Measurements from ENCODE around the gene KRT80. TPM values are rescaled to one million over a fixed set of nuclear protein-coding genes. Genes with fewer than 3 reads are reported as not detected.

Gene KRT80
- total RNA-seq, 4 donors from 2014 or later = not detected

DNA sequence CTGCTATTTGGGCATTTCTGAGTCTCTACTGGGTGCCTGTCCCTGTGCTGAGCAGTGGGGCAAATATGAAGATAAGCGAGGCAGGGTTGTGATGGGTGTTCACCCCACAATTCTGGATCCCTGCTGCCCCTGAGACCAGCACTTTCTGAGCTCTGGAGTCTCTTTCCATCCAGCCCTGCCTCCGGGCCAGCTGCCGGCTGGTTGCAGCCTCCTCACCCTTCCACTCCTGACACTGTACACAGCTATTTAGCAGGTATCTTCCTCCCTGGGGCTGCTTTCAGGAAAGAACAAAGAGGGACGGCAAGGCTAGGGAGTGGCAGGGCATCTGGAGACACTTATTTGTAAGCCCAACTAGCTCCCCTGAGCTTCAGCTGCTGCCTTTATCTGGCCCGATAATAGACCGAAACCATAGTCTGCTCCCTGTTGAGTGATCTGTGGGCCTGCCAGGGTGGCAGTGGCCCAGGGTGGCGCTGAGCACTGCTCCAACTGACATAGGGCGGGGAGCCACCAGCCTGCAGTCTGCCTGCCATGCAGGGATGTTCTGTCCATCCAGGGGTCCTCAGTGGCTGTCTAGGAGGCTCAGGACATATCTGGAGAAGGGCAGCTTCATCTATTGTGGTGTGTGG is 7.6 kb upstream of the KRT80 start:
- TF ChIP-seq, protein P1, sequence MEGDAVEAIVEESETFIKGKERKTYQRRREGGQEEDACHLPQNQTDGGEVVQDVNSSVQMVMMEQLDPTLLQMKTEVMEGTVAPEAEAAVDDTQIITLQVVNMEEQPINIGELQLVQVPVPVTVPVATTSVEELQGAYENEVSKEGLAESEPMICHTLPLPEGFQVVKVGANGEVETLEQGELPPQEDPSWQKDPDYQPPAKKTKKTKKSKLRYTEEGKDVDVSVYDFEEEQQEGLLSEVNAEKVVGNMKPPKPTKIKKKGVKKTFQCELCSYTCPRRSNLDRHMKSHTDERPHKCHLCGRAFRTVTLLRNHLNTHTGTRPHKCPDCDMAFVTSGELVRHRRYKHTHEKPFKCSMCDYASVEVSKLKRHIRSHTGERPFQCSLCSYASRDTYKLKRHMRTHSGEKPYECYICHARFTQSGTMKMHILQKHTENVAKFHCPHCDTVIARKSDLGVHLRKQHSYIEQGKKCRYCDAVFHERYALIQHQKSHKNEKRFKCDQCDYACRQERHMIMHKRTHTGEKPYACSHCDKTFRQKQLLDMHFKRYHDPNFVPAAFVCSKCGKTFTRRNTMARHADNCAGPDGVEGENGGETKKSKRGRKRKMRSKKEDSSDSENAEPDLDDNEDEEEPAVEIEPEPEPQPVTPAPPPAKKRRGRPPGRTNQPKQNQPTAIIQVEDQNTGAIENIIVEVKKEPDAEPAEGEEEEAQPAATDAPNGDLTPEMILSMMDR (IDR thresholded peaks at IDR 0.05; ENCODE audit: low read depth) = no peak

DNA sequence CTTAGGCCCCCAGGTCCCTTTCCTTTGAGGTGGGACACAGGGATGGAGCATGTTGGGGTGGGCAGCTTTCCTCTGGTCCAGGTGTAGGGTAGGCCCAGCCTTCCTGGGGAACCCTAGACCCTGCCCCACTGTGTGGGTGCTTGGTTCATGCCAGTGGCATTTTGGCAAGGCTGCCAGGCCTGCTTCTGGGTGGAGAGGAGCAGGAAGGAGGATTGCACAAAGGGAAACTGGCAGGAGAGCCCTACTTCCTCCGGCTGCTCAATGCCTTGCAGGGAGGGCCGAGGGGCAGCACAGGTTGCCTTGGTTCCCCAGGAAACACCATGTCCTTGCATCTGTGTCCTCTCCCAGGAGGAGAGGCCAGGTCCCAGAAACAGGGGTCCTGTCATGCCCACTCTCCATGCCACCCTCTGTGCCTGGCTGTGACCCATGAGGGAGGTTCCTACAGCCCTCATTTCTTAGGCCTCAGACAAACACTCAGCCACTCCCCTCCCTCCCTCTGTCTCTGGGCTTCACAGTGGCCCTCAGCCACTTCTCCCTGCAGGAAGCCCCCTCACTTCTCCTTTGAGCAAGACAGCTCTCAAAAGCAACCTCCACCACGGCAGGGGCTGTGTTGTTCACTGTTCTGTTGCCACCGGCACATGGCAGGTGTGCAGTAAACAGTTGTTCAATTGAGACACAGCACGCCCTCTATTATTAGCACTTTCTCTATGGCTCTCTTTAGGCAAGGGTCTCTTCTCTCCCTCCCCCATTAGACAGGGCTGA is 6.8 kb upstream of the KRT80 start:
- TF ChIP-seq, protein P1 (IDR thresholded peaks at IDR 0.05; ENCODE audit: low read depth) = no peak

DNA sequence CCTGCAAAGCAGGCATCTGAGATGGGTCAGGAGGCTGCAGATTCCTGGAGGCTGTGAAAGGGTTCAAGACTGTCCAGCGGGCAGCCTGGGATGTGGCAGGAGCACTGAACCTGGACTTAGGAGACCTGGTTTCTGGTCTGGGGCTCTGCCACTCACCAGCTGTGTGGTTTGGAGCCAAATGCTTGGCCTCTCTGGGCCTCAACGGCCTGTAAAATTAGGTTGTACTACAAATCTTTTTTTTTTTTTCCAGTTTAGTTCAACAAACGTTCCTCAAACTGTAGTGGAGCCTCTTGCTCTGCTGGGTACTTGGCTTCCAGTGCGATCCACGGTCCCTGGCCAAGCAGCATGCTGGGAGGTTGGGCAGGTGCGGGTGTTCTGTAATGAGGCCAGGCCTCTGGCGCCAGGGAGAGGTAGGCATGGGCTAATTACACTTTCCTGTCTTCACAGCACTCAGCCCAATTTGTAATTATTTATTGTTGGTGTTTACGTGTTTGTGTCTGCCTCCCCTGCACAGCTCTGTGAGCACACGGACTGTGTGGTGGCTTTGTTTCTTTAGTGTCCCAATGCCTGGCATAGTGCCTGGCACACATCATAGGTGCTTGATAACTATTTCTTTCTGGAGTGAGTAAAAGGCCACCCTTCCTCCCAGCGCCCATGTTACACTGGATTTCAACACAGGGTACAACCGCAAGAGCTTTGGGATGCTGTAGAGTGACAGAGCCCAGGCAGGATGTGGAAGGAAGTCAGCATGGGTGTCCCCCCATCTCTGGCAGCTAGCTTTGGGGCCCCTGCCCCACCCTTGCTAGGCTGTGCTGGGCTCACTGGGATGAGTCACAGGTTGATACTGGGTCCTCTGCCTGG is 5.8 kb upstream of the KRT80 start:
- TF ChIP-seq, protein P1 (IDR thresholded peaks at IDR 0.05; ENCODE audit: low read depth) = no peak

DNA sequence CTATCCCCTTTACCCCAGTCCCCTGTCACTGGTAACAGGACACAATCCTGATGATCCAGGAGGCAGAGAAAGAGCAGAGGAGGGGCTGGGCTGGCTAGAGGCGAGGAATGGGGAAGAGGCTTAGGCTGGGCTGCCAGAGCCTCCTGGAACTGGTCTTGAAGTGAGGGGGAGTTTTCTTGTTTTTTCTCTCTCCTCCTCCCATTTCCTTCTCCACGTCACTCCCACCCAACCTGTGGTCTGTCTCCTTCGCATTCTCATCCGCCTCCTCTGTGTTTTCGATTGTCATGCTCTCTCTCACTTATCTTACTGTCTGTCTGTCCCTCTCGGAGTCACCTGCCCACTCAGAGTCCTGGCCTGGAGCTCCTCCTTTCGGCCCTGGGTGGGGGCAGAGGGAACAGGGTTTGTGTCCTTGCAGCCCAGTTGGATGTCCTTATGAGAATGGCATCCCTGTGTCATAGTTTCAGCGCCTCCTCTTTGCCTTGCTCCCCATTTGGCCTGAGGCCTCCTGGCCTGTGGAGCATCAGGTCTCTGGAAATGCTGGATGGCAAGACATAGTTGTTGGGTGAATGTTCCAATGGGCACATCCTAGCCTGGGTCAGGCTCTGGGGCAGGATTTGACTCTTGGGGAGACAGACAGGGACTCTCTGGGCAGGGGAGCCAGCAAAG is 3.4 kb upstream of the KRT80 start:
- TF ChIP-seq, protein P1 (IDR thresholded peaks at IDR 0.05; ENCODE audit: low read depth) = no peak

DNA sequence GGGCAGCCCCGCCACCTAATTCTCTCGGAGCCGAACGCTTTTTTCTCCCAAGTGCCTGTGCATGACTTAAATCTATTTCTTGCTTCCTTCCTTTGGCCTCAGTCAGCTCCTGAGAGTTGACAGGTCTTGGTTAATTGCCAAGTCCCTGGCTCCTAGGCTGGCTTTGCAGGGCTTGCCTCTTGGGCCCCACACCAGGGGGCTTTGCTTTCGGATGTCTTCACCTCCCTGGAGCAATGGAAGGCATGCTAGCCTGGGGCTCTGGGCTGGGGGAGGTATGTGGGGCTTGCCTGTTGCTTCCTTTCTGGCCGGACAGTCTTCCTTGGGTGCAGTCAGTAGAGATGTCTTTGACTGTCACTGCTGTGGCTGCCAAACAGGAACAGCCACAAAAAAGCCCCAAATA is 2.2 kb upstream of the KRT80 start:
- TF ChIP-seq, protein P1 (IDR thresholded peaks at IDR 0.05; ENCODE audit: low read depth) = no peak

DNA sequence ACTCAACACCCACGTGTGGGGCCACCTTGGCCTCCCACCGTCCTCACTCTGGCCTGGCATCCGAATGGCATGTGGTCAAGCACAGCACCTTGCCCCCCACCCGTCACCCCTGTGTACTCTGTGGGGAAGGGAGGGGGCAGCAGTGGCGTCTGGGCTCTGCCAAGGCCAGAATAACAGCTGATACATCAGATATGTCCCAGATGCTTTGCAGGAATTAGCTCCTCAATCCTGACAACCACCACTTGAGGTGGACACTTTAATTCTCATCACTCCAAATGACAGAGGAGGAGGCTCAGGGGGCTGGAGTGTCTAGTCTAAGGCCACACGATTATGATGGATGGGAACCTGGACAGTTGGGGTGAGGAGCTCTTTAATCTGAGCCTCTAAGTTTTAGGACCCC is 1.7 kb upstream of the KRT80 start:
- TF ChIP-seq, protein P1 (IDR thresholded peaks at IDR 0.05; ENCODE audit: low read depth) = no peak
